ENCODE data around the gene PNPLA3.
A peak's percentile ranks its signal among the peaks of the same experiment; 100 is the strongest.

The PNPLA3 gene, protein sequence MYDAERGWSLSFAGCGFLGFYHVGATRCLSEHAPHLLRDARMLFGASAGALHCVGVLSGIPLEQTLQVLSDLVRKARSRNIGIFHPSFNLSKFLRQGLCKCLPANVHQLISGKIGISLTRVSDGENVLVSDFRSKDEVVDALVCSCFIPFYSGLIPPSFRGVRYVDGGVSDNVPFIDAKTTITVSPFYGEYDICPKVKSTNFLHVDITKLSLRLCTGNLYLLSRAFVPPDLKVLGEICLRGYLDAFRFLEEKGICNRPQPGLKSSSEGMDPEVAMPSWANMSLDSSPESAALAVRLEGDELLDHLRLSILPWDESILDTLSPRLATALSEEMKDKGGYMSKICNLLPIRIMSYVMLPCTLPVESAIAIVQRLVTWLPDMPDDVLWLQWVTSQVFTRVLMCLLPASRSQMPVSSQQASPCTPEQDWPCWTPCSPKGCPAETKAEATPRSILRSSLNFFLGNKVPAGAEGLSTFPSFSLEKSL

DNA sequence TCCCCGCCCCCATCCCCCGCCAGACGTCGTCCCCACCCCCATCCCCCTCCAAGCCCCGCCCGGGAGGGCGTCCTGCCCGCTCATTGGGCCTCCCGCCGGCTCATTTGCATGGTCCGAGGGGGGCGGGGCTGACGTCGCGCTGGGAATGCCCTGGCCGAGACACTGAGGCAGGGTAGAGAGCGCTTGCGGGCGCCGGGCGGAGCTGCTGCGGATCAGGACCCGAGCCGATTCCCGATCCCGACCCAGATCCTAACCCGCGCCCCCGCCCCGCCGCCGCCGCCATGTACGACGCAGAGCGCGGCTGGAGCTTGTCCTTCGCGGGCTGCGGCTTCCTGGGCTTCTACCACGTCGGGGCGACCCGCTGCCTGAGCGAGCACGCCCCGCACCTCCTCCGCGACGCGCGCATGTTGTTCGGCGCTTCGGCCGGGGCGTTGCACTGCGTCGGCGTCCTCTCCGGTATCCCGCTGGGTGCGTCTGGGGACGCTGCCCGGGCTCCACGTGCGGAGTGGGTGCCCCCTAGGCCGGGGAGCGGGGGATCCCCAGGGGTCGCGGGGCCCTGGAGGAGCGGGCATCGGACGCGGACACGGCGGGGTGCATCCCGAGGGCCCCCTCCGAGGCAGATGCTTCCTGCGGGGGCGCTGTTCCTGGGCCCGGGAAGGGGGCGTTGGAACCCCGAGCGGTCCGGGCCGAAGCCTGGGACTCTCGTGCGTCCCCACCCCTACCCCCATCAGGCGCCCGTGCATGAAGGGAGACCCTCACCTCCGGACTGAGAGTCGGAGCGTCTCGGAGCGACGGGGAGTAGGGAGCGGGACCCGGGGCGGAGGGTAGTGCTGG is at the start of gene PNPLA3:
PNPLA3 (plus strand) TSS at position 175 of the 834 bp plus-strand sequence; CDS start at position 282, 107 bp downstream.
- peak; percentile 88 for DNase-seq

DNA sequence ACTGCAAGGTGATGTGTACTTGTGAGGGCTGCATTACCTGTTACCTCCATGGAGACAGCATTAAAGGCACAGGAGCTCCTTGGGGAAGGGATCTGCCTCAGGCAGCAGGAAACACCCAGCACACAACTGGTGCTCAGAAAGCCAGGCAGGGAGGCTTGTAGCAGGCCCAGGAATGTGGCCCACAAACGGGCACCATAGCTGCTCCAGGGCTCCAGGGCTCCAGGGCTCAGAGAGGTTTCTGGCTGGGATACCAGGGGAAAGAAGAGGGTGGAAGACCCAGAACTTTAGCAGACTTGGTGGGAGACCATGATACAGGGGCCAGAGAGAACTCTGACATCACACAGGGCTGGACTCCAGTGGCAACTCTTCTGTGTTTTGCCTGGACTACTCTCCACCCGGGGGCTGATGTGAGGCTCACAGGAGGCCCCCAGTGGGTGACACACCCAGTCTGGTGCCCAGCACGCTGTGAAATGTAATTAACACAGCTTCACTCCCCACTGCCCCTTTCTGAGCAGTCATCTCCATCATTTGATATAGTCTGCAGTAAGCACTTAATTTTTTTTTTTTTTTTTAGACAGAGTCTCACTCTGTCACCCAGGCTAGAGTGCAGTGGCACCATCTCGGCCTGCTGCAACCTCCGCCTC is 46.6 kb upstream of the PNPLA3 start:
- no peak for DNase-seq

DNA sequence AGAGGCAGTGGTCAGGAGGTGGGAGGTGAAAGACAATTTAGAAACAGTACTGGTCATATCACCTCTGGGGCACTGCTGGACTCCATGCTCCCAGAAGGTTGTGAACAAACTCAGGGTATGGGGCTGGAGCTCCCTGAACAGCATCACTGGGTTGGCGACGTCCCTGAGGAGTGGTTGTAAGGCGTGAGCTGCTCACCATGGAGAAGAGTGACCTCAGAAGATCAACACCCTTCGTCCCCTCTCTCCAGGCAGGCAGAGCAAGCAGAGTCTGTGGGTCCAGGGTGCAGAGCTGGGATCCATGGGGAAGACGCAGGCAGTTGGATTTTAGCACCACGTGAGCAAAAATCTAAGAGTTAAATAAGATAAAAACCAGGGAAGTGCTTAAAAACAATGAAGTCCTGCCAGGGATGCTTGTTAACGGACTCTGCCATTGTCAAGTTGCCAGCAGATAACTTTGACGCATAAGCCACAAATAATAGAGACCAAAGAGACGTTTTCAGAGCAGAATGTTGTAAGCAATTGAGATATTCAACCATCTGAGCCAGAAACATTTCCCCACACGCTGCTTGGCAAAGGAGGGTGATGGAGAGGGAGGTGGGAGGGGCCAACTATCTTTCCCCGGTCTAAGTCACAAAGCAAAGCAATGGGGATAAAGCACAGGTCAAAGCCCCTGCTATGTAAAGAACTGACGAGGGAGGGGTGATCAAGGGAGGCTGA is 45.4 kb upstream of the PNPLA3 start:
- DNase-seq, result no peak

DNA sequence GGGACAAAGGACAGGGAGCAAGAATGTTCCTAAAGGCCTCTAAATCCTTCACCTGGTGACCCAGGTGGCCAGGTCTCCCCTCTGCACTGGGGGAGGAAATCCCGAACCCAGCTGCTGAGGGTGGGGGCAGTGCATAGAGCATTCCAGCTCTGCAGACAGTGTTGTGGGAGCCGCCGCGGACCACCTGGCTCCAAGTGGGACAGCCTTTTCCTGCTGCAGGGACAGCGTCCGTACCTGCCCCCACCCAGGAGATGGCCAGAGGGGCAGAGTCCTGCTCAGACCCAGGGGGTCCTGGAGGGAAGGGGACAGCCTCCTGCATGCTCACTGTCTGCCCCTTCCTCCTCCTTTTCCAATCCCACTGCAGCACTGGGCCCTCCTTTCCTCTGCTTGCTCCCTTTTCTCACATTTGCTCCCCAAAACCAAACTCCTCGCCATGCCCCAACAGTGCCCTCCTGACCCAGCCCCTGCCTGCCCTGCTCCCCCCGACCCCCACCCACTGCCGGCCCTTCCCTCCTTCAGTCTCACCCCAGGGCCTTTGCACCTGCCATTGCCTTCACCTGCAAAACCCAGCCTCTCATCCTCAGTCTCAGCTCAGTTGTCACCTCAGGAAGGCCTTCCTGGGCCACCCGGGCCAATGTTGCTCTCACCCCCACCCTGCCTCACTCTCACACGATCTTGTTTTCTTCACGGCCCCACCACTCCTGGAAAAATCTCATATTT is 44.6 kb upstream of the PNPLA3 start:
- no peak for DNase-seq

DNA sequence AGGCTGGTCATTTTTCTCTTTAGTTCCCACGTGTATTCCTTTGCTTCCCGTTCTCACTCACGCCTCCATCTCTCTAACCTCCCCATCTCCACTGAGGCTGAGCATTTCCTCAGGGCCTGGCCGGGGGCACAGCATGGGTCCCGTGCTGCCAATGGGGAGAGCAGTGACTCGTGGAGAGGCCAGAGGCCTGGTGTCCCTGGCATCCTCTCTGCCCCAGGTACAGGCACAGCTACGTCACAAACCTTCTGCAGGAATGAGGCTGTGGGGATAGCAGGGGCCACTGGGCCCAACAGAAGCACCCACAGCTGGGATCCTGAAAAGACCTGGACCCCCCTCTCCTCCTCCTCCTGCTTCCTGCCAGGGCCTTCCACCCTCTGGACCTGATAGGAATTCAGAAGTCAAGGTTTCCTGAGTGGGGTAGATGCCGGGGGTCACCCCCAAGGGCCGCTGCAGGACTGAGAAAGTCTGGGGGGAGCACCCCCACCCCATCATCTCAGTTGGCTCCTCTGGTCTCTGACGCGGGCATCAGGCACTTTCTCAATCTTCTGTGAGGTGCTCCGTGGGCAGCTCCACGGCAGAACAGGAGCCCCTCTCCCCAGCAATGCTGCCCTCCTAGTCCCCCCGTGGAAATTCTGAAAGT is 43.6 kb upstream of the PNPLA3 start:
- no peak for DNase-seq

DNA sequence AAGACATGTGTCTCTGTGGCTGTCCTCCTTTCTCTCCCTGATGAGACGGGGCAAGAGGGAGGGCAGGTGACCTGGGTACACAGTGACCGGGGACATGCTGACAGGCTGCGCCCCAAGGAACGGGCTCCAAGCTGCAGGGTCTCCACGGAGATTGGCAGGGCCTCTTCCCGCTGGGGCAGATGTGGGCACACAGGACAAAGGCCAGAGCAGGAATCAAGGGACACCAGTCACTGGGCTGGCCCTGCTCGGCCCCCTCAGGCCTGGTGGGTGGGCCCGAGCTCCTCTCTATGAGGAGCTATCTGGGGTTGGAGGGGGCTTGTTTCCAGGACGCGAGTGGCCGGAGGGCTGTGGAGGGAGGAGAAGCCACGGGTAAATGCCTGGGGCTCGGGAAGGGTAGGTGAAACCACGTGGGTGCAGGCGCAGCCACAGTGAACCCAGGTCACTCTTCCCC is 43.0 kb upstream of the PNPLA3 start:
- DNase-seq, result no peak

DNA sequence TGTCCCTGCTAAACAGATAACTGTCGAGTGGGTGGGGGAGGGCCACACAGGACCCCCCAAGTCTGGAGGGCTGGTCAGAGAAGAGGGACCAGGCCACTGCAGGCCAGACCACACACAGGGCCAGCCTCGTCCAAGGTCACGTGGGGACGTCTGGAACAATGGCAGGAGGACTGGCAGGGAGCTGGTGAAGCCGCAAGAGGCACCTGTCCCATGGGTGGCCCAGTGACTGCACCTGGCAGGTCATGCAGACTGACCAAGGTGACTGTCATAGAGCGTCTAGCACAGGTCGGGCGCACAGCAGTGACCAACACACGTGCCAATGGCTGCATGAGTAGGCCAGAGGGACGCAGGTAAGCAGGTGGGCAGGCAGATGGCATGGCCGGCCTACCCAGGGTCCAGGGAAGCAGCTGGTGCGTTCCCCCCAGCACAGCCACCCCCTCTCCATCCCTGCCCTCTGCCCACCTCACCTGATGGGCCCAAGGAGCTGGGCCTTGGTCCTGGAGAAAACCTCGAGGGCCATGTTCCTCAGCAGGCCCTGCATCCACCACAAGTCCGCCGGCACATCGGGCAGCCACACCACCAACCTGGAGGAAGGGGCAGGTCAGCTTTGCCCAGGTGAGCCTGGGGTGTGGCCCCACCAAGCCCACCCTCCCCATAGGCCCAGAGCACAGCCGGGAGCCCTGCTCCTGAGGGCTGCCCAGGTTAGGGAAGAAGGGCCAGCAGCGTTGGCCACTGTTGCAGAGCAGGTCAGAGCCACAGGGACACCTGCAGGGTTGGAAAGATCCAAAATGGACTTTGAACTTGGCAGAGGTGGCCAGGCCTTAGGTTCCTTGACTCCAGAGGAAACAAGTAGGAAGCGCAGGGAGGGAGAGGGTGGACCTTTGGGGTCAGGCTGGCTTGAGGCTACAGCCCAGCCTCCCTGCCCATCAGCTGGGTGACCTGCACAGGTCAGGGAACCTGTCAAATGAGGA is 42.2 kb upstream of the PNPLA3 start:
- DNase-seq, result no peak

DNA sequence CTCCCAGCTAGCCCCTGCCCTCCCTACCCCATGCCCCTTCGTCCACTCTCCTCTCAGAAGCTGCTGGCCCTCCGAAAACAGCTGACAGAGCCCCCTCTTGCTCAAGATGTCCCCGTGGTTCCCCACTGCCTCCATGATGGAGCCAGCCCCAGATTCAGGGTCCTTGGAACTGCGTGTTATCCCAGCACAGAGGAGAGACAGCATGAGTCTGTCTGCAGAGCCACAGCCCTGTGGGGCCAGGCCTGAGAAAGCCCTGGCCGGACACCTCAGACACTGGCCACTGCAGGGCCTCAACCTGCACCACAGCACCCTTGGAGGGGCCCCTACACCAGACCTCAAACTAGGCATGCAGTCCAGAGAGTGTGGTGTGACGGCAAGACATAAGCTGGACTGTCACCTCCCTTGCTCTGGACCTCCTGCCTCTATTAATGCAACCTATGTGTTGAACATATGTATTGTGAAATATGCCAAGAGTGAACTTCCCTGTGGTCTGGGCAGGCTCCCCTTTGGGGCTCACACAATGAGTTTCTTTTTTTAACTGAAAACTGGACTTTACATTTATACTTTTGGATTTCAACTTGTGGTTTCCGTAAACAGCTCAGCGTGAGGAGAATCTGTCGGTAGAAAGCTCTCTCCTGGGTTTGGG is 41.4 kb upstream of the PNPLA3 start:
- DNase-seq, result no peak

DNA sequence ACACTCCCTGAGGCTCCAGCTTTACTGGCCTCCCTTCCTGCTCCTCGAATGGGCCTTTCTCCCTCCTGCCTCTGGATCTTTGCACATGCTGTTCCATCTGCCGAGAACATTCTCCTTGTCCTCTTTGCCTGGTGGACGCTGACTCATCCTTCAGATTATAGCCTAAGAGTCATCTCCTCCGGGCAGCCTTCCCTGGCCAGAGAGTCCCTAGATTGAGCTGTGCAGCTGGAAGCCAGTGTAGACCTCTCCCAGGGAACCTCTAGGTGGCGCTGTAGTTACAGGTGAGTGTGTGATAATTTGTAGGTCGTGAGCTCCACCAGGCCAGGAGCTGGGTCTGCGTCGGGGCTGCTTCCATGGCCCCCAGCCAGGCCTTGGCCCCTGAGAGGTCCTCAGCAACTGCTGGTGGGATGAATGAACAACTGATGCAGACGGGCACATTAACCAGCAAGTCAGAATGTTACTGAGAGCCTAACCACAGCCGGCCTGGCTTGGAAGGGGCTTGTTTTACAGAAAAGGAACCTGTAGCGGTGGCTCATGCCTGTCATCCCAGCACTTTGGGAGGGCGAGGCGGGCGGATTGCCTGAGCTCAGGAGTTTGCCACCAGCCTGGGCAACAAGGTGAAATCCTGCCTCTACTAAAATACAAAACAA is 40.5 kb upstream of the PNPLA3 start:
- DNase-seq, result peak; percentile 68

DNA sequence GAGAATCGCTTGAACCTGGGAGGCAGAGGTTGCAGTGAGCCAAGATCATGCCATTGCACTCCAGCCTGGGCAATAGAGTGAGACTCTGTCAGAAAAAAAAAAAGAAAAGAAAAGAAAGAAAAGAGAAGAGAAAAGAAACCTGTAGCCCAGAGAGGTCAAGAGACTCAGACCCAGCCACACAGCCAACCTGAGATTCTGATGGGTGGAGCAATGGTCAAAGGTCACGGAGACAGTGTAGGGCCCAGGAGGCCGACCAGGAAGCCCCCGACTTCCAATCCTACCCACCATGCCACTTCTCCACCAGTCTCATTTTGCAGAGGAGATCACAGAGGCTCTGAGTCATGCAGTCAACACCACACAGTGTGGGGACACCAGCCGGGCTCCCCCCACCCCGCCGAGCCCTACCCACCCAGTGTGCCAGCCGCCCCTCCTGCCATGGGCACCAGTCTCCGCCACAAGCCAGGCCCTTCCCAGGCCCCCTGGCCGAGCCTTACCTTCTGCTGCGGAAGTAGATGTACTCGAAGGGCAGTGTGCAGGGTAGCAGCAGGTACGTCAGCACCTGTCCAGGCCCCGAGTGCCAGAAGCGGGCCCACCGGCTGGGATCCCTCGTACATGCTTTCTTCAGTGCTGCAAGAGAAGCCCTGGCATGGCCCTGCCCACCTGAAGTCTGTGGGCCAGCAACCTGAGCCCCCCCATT is 39.7 kb upstream of the PNPLA3 start:
- no peak for DNase-seq

DNA sequence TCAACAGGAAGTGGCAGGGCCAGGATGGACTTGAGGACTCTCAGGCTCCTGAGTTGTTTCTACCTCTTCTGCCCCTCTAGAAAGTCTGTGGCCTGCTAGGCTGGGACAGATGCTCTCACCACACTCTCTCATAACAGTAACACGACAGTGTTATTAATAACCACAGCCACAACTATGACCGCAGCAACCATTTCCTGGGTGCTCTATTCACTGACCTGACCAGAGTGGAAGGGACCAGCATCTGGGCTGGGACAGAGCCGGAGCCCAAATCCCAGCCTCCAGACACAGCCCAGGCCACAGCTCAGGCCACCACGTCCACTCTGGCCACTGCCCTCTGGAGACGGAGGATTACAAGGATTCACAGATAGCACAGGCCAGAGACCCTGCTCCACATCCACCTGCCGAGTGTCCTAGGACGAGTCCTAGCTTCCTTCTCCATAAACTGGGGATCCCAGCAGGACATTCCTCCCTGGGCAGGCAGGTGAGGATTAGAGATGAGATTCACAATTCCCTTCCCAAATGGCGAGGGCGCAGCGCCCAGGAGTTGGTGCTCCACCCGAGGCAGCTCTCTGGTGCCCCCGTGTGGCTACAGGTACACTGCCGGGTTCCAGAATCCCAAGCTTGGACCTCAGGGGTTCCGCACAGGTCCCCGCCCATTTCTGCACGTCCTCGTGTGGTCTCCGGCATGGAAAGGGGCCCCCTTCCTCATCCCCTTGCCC is 38.8 kb upstream of the PNPLA3 start:
- peak; percentile 58 for DNase-seq

DNA sequence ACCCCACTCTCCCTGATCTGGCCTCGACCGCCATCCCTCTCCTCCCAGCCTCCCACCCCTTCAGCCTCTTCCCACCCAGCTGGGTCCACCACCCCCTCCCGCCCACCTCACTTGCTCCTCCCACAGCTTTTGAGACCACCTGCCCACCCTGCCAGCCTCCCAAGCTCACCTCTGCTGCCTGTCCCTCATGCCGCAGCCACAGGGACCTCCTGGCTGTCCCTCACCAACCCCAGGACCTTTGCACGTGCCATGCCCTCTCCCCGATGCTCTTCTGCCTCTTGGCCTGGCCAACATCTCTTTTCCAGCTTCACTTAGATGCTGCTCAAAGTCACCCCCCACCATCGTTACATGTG is 38.3 kb upstream of the PNPLA3 start:
- DNase-seq, result no peak

DNA sequence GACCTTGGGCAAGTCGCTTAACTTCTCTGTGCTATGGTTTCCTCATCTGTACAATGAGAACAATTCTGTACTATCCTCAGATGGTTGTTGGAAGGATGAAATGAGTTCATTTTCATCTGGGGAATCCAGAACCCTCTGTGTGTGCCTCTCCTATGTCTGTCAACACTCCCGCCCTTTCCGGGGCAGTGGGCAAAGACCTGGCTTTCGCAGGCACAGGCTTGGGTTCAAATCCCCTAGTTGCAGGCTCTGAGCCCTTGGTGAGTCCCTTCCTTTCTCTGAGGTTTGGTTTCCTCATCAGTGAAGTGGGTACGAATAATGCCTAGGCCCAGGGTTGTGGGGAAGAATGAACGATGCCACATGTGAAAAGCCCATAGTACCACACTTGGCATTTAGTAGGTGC is 37.8 kb upstream of the PNPLA3 start:
- no peak for DNase-seq

DNA sequence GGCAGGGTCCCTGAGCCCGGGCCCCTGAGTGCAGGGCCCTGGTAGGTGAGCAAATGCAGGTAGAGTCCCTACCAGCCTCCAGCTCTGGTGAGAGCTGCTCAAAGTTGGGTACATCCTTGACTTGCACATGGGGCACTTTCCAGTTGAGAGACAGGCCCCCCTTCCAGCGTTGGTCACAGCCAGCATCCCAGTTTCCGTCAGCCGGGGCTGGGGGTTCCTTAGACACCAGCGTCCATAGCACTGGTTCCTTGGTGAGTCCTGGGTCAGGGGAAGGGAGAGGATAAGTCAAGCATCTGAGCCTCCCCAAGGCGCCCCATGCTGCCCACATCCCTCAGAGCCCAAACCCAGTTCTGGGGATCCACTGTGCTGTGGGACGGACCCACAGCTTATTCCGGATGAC is 37.4 kb upstream of the PNPLA3 start:
- no peak for DNase-seq

DNA sequence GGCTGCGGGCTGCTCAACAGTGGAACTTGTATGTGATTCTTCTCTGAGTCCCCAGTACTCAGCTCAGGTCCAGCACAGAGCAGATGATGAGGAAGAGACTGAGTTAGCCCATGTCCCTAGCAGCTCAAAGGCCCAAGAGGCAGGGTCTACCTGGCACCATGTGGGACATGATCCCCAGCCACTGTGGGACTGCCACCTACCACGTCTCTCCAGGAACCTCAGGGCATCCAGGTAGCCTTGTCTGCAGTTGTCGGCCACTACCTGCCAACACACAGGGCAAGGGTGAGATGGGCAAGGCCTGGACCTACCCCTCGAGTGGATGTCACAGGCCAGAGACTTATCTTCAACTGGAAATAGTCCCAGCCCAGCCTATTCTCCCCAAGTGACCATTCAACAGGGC is 36.2 kb upstream of the PNPLA3 start:
- DNase-seq, result no peak

DNA sequence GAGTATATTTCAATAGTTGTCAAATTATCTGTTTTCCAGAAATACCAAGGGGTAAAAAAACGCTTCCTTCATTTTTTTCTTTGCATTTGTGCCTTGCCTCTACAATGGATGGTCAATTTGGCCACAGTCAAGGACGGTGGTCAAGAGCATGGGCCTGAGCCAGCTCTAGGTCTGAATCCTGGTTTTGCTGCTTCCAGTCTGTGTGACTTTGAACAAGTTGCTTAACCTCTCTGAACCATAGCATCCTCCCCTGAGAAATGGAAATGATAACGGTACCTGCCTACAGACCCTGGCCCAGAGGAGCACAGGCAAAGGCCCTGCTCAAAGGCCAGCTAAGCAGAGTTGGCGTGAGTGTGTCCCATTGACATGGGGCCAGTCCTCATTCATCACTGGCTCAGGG is 34.9 kb upstream of the PNPLA3 start:
- DNase-seq, result no peak

DNA sequence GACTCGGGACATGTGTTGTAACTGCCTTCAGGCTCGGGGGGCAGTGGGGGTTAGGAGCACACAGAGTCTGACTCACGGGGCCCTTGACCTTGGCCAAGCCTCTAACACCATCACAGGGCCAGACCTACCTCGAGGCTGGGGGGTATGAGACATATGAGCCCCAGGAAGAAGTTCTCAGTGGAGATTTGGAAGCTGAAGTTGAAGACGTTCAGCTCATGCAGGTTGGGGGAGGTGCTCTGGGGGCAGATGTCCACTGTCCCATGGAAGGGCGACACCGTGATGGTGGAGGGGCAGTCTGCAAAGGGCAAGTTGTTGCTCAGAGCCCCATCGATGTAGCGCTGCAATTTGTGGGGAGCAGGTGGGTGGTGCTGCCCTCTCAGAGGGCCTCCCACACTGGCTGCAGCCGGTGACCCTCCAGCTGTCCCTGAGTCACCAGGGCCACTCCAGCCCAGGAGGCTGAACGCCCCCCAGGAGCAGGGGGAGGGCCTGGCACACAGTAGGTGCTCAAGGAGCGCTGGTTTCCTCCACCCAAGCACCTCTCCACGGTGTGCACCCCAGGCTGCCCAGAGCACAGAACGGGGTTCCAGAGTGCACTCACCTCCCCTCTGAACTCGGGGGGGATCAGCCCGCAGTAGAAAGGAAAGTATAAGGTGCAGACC is 34.3 kb upstream of the PNPLA3 start:
- DNase-seq, result no peak

Data from NCI-H2171 treated with DMSO at 0.1 percent for 48 hours (cell line).